ENCODE measurements around the gene DUSP16.

Gene DUSP16

GRCh38 chr12:12465522-12465921, 97.1 kb downstream of the DUSP16 start:
- DNase-seq, result no peak

DNA sequence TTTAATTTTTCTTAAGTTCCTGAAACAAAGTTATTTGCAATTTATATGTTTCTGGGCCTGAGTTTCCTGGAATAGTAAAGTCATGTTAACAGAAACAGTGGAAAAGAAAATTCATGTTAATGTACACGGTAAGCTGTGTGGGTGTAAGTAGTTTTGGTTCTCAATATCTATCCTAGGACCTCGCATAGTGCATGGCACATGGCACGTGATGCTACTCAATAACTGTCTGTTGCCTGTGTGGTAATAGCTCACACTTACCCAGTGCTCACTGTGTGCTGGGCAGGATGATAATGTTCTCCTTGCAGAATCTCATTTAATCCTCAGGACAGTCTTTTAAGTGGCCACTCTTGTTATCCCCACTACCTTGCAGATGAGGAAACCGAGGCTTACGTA, 100.7 kb downstream of the DUSP16 start:
- no peak for DNase-seq

- DNase-seq, result no peak
Measured at GRCh38 chr12:12460935-12461922, 101.4 kb downstream of the DUSP16 start.

GRCh38 chr12:12456637-12457036, 106.0 kb downstream of the DUSP16 start:
- DNase-seq, result no peak

DNA sequence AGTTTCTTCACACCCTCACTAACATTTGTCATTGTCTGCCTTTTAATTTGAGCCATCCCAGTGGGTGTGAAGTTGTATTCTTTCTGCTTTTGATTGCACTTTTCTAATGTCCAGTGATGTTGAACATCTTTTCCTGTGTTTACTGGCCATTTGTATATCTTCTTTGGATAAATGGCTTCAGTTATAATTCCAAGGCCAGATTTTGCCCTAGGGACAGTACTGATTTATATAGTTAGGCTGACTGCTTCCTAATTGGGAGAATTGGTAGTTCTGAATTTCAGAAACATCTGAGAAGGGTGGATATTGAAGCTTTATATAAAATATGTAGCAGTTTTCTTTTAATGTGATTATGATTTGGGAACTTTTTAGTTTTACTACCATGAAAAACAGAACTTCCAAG, 108.3 kb downstream of the DUSP16 start:
- no peak for DNase-seq

DNA sequence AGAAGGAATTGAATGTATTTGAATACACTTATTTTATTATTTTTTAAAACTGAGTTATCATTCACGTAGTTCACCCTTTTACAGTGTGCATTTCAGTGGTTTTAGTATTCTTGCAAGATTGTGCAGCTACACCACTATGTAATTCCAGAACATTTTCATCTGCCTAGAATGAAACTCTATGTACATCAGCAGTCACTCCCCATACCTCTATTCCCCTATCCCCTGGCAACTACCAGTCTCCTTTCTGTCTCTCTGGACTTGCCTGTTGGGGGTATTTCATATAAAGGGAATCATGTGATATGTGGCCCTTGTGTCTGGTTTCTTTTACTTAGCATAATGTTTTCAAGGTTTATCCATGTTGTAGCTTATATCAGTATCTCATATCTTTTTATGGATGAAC, 109.0 kb downstream of the DUSP16 start:
- no peak for DNase-seq

GRCh38 chr12:12452326-12452902, 110.2 kb downstream of the DUSP16 start:
- DNase-seq, result no peak

GRCh38 chr12:12451098-12451497, 111.6 kb downstream of the DUSP16 start:
- DNase-seq, result no peak

DNA sequence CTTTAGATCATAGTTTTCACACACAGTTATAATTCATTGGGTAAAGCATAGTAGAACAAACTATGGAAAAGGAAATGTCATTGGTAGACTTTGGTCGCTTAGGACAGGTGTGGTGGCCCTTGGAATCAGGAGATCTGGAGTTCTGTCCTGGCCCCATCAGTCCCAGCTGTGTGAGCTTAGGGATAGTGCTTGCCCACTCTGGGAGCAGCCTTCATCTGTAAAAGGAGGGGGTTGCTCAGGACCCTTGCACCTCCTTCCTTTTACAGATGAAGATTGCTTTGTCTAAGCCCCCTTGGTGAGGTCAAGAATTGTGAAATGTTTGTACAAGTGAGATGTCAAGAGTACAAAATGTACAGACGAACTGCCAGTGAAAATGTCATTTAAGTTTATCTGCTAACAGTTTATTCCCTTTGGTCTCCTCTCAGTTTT, 112.6 kb downstream of the DUSP16 start:
- no peak for DNase-seq

DNA sequence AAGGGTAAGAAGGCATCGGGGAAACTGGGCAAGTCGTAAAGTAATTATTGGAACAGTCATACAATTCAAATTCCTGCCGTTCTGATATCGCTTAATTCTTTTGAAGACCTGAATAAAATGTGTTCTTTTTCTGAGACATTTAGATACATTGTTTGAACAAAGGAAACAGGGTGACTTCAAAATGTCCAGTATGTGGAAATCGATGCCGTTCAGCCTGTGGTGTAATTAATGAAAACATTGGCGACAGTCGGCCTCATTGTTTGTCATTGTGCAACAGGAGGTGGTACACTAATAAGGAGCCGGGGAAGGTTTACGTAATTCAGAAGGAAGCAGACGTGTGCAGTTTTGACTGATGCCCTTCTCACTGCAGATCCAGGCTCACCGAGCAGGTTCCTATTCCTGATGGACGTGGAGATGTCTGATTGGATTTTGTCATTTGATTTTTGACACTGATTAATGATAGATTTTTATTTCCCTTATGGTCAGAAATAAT, 113.1 kb downstream of the DUSP16 start:
- DNase-seq, result no peak

- no peak for DNase-seq
Measured at GRCh38 chr12:12447837-12448236, 114.8 kb downstream of the DUSP16 start.

DNA sequence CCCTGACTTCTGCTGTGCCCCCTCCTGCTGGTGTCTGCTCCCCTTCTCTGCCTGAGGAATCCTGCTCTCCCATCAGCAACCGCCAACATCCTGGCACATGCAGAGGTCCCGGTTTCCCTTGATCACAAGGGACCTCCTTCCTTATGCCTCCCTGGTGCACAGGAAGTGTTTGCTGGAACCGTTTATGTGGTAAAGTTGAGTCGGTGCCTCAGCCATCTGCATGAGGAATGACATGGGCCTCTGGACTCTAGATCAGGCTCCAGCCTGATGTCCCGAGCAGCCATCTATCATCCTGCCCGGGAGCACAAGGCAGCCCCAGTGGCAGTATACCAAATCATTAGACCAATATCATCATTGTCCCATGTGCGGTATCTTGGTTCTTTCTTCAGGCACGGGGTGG, 115.4 kb downstream of the DUSP16 start:
- DNase-seq, result no peak

GRCh38 chr12:12446786-12447185, 115.9 kb downstream of the DUSP16 start:
- DNase-seq, result no peak

DNA sequence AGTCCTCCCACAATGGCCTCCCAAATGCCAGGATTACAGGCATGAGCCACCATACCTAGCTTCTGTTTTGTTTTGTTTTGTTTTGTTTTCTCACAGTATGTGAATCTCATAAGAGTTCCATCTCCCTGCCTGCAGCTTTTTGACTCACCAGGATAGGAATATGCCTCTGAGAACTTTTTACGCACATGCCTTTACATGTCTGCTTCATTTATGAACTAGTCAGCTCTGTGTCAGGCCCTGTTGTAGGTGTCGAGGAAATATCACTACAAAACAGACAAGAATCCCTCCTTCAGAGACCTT, 116.8 kb downstream of the DUSP16 start:
- DNase-seq, result no peak

- no peak for DNase-seq
Measured at GRCh38 chr12:12445165-12445881, 117.3 kb downstream of the DUSP16 start.

DNA sequence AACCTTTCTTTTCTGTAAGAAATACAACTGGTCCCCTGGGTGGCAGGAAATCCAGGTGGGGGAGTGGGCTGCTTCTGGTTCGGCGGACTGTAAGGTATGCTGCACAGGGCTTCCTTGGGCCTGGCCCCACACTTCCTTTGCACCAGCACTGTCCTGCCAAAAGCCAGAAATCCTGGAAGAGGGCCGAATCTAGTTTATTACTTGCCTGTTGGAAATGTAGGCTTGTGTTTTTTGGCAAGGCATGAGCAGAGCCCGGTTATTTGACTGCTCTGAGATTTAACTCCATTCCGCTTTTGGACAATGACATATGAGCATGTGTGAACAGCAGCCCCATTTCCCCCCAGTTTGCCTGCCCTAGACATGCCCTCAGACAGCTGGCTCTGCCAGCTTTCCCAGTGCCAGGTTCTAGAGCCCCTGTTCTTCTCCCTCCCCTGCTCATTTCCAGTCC, 119.2 kb downstream of the DUSP16 start:
- DNase-seq, result peak; percentile 80

- DNase-seq, result no peak
Measured at GRCh38 chr12:12442548-12443071, 120.1 kb downstream of the DUSP16 start.

- DNase-seq, result no peak
Measured at GRCh38 chr12:12441843-12442461, 120.7 kb downstream of the DUSP16 start.

DNA sequence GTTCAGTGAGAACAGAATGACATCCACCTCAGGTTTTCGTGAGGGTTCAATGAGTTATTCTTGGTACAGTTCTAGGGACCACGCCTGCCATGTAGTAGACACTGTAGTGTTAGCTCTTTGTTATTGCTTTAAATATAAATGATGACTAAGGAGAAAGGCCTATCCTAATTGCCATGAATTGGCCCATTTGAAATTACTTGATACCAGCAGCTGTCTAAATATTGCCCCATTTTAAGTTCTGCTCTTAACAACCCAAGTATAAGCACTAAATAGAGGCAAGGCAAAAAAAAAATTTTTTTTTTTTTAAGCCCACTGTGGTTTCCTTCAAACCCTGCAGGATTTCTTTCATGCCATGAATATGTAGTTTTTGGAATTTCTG, 121.2 kb downstream of the DUSP16 start:
- DNase-seq, result no peak

DNA sequence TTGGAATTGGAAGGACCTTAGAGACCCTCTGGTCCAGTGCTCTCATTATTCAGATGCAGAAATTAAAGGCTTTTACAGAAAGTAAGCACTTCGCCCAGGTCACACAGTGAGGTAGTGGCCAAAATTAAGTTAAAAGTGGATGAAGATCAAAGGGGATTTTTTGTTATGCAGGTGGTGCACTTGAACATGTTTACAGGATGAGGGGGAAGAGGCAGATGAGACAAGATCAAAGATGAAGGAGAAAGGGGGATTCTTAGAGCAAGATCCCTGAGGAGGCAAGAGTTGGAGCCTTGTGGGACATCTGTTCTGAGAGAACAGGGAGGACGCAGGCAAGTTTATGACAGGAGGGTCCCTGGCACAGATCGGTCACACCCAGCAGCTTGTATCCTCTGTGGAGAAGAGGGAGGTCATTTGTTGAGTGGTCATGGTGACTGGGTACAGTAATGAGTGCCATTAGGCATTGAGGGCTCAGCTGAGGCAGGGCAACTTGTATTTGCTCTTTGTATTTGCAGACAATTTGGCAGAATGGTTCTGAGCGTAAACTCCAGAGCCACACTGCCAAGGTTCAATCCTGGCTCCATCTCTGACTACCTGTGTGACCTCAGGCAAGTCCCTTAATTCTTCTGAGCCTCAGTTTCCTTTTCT, 121.8 kb downstream of the DUSP16 start:
- no peak for DNase-seq

GRCh38 chr12:12439636-12440035, 123.0 kb downstream of the DUSP16 start:
- DNase-seq, result no peak

DNA sequence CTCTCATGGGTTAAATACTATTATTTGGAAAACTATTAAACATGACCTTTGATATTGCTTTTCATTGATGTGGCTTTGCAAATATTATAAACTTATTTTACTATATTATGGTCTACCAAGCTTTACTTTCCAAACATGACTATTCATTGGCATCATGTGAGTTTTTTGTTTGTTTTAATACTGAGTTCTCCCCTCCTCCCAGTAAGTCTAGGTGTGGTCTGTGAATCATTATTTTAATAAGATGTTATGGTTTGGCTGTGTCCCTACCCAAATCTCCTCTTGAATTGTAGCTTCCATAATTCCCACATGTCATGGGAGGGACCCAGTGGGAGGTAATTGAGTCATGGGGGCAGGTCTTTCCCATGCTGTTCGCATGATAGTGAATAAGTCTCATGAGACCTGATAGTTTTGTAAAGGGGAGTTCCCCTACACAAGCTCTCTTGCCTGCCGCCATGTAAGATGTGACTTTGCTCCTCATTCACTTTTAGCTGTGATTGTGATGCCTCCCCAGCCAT, 125.8 kb downstream of the DUSP16 start:
- DNase-seq, result no peak
